Pulmonary artery endothelial cell (primary cell): ENCODE results near the gene TMEM91. TPM values are rescaled to one million over a fixed set of nuclear protein-coding genes. Genes with fewer than 3 reads are reported as not detected.

Experiments
- DNase-seq: peaks from one replicate; pipeline ENCODE4 v3.0.0-alpha.2; 2011; ENCODE audit warnings: low read depth, low spot score
- total RNA-seq: library from RNA; depleted of rRNA; stranded (reverse); fragments of >200 nt; gene quantifications from 2 replicates; pipeline ENCODE4 v1.2.3, GENCODE V29; 2014

The TMEM91 gene
- total RNA-seq, 1 donor from 2014 or later = 8.1 TPM

DNA sequence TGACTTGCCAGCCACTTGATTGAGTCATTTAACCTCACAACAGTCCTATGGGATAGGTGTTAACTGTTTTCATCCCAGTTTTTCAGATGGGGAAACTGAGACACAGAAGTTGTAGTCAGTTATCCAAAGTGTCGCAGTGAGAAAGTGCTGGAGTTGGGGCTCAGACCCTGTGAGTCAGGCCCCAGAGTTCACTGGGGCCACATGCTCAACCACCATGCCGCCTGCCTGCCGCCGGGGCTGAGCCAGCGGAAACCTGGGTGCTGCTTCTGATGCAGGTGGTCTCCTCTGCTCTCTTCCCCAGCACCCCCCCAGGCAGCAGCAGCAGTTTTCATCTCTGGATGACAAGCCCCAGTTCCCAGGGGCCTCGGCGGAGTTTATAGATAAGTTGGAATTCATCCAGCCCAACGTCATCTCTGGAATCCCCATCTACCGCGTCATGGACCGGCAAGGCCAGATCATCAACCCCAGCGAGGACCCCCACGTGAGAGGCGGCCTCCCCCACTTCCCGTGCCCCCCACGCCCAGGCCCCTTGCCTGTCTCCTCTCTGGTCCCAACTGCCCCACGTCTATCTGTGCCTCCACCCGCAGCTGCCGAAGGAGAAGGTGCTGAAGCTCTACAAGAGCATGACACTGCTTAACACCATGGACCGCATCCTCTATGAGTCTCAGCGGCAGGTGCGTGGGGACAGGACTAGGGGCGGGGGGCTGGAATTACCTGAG lies 34.2 kb downstream of the TMEM91 start:
- DNase-seq = no peak

DNA sequence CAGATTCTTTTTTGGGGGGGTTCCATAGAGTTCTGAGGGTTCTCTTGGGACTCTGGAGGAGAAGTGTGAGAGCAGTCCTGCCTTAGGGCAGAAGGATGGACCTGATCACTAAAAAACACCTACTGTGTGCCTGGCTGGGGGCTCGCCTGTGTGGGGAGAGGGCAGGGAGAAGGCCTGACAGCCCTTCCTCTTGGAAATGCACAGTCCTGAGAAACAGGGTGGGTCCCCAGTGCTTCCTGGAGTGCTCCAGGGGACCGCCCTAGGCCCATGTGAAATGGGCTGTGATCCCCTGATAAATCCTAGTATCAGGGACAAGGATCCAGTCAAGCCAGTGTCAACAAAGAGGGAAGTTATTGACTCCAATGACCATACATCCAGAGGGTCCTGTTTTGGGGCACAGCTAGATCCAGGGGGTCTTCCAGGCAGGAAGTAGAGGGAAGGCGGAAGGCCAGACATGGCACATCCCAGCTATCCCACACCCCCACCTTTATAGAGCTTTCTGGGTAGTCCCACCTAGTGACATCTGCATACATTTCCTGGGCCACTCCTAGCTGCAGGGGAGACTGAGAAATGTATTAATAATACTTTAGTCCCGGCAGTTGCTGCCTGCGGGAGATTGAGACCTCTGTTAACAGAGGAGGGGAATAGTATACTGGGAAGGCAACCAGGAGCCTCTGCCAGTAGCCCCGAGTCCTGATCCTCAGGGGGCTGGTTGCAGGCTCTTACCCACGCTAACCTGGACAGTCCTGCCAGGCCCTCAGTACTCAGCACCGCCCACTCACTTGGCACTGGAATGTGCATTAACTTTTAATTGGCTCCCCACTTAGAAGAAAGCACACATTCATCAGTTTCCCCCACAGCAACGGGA lies 35.0 kb downstream of the TMEM91 start:
- DNase-seq = no peak

DNA sequence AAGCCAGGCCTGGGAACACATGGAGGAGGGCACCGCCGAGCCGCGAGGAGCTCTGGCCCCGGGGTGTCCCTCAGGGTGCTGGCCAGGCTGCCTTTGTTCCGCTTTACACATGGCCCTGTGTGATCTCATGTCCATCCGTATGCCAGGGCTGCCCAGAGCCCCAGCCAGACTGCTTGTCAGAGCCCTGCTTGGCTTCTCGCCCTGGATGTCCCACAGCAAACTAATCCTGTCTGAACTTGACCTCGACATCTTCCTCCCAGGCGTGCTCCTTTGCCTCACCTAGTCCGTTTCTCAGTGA lies 35.6 kb downstream of the TMEM91 start:
- no peak for DNase-seq

DNA sequence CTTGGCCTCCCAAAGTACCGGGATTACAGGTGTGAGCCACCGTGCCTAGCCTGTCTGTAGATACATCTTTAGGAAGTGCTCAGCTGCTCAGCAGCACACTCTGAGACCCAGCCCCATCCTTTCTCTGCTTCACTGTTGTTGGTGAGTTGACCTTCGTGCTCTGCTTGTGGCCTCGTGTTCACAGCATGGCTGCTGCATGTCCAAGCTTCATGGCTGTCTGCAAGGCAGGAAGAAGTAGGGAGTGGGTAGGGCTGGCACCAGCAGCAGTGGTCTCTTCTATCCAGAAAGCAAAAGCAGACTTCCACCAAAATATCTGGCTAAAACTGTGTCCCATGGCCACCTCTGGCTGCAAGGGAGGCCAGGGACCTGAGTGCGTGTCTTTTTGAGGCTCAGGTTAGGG lies 36.6 kb downstream of the TMEM91 start:
- DNase-seq = no peak

DNA sequence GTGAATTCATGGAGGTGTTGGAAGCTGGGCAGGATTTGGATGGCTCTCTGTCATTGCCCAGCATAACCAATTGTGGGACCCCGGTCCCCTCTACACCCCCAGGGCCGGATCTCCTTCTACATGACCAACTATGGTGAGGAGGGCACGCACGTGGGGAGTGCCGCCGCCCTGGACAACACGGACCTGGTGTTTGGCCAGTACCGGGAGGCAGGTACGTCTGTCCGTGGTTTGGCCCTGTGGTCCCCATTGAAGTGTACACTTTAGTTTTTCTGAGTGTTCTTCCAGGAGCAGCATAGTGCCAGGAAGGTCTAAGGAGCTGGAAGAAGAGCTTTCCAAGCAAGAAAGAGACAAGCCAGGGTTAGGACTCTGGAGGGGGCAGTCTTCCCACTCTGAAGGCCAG lies 37.6 kb downstream of the TMEM91 start:
- no peak for DNase-seq

DNA sequence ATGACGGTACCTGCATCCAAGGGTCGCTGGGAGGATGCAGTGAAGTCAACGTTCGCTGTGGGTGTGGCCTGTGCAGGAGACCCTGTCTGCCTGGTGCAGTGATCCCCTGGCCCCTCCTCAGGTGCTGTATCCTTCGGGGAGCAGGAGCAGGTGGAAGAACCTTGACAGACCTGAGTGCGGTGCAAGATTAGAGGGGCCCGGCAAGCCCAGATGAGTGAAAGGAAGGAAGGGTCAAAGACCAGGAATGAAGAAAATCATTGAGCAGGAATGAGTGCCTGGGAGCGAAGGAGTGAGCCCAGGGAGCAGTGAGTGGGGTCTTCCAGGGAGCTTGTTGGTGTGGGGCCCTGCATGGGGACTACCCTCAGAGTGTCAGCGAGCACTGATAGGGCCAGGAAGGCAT lies 38.1 kb downstream of the TMEM91 start:
- DNase-seq = no peak

DNA sequence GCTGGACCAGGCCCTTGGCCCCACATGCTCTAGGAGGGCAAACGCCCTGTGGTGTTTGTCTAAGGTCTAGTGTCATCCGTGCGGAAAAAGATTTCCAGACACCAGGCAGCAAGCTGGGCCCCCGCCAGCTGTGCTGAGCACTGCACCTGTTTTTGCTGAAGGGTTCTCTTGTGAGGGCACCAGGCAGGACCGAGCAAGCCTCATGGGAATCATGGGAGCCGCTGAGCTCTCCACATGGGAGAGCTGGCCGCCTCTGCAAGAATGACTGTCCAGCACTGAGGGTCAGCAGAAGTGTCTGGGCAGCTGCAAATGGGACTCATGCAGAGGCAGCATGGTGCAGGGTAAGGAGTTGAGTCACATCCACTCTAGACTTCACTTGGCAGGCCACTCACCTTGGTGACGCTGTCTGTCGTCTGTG lies 38.8 kb downstream of the TMEM91 start:
- DNase-seq = no peak

DNA sequence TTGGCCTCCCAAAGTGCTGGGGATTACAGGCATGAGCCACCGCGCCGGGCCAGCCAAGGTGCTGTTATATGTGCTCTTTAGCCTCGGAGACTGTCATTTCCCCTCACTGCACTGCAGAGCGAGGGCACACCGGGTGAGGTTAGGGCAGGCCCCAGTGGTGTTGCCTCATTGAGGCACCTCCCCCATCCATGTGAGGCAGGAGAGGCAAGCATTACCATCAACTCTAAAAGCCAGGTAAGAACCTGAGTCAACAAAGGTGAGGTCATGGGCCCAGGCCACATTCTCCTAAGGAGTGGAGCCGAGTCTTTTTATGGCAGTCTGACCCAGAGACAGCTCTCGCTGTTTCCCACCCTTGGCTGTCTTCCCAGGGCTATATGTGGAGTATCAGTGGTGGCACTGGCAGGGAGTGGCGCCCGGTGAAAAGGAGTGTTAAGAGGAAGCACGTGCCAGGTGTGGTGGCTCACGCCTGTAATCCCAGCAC lies 39.9 kb downstream of the TMEM91 start:
- no peak for DNase-seq

DNA sequence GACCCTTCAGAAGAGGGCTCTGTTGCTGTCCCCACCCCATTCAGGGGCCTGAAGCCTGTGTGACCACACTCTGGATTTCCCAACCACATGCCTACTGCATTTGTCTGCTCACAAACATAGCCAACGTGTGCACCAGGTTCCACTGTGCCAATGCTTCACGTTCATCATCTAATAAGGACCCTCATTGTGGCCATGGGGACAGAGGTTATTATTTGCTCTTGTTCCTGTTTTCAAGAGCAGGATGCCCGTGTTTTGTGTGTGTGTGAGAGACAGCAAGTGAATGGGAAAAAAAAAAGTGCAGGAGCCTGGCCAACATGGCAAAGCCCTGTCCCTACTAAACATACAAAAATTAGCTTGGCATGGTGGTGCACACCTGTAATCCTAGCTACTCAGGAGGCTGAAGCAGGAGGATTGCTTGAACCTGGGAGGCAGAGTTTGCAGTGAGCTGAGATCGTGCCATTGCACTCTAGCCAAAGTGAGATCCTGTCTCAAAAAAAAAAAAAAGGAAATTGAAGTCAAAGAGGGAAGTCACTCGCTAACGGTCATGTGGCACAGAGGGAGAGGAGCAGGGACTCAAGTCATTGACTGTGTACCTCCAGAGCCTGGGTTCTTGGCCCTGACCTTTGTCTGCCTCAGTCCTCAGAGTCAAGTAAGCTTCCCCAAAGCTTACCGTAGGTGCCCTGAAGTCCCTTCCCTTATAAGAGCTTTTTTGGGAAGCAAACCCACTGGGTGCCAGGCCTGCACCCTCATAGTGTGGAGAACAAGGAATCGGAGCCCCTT lies 44.0 kb downstream of the TMEM91 start:
- no peak for DNase-seq

DNA sequence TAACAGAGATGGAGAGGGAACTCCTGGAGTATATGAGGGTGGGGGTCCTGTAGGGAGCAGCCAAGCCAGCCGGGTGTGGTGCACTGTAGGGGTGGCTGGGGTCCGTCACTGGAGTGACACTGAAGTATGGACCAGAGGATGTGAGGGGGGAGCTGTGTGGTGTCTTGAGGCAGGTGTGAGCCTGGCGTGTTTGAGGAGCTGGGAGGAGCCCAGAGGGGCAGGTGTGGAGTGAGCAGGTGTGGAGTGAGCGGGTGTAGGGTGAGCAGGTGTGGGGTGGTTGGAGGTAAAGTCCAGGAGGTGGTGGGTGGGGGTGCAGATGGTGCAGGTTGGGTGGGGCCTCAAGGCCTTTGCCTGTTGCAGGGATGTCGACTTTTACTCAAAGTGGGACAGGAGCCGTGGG lies 45.0 kb downstream of the TMEM91 start:
- no peak for DNase-seq

DNA sequence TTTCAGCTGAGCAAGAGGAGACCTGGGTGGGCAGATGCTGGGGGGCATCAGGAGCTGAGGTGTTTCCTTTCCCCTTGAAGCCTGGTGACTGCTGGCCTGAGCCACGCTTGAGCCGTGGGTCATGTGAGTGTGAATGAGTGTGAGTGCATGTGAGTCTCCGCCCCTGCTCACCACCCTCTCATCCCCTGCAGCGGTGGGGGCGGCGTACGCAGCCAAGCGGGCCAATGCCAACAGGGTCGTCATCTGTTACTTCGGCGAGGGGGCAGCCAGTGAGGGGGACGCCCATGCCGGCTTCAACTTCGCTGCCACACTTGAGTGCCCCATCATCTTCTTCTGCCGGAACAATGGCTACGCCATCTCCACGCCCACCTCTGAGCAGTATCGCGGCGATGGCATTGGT lies 45.6 kb downstream of the TMEM91 start:
- DNase-seq = no peak

DNA sequence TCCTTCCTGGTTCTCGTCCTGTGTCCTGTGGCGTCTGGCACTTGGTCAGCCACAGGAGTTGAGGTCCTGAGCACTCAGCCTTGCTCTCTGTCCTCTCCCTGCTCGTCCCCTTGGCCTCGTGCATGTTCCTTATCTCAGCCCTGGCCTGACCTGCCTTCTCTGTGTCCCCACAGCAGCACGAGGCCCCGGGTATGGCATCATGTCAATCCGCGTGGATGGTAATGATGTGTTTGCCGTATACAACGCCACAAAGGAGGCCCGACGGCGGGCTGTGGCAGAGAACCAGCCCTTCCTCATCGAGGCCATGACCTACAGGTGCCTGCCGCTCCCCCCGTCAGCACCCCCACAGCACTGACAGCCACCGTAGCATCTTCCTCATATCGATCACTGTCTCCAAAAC lies 46.1 kb downstream of the TMEM91 start:
- no peak for DNase-seq

DNA sequence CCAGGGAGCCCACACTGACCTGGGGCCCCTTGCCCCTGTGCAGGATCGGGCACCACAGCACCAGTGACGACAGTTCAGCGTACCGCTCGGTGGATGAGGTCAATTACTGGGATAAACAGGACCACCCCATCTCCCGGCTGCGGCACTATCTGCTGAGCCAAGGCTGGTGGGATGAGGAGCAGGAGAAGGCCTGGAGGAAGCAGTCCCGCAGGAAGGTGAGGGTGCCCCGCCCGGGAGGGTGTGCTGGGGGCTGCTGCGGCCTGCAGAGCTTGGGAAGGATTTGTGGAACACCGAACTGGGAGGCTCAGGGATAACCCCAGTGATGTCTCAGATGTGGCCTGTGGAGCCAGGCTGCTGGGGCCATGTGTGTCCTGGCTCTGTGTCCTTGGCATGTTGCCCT lies 46.6 kb downstream of the TMEM91 start:
- no peak for DNase-seq

DNA sequence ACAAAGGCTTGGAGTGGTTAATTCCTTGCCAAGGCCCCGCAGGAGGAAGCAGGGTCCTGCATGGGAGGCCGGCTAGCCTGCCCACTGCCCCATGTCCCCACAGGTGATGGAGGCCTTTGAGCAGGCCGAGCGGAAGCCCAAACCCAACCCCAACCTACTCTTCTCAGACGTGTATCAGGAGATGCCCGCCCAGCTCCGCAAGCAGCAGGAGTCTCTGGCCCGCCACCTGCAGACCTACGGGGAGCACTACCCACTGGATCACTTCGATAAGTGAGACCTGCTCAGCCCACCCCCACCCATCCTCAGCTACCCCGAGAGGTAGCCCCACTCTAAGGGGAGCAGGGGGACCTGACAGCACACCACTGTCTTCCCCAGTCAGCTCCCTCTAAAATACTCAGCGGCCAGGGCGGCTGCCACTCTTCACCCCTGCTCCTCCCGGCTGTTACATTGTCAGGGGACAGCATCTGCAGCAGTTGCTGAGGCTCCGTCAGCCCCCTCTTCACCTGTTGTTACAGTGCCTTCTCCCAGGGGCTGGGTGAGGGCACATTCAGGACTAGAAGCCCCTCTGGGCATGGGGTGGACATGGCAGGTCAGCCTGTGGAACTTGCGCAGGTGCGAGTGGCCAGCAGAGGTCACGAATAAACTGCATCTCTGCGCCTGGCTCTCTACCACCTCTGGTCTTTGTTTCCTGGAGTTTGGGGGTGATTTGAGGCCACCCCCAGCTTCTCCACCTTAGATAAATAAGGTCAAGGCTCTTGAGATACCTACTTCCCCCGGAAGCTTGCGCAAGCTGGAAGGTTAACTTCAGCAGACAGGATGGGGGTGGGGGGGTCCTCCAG lies 48.2 kb downstream of the TMEM91 start:
- no peak for DNase-seq

DNA sequence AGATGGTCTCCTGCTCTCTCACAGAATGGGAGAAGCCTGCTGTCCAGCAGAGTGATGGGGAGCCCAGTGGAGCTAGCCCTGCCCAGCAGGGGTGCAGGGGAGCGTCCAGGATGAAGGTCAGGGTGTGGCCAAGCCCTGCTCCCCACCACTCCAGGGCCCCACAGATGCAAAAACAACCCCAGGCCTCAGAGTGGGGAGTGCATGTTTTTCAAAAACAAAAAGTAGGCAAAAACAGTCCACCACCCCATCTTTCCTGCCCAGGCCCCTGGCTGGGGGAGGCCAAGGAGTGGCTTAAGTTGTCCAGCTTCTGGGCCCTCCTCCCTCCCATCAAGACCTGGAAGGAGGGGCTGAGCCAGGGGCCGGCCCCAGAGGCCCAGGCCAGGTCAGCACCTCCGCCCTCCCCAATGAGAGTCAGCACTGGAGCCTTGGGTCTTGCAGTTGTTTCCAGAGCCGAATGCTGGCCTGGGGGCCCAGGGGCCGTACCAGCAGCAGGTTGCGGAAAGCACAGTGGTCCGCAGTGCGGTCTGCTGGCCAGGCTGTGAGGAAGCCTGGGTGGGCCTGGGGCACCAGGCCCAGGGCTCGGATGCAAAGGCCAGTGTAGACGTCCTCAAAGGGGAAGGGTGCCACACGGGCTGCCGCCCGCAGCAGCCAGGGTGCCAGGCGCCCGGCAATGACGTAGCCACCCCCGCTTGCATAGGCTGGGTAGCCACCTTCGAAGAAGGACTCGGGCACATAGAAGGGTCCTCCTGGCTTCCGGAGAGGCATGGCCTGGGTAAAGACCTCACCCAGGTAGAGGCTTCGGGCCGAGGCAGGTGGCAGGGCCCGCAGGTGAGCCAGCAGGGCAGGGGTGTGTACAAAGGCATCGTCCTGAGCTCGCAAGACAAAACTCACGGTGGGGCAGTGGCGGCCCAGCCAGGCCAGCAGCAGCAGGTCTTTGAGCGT lies 49.1 kb downstream of the TMEM91 start:
- DNase-seq = no peak

DNA sequence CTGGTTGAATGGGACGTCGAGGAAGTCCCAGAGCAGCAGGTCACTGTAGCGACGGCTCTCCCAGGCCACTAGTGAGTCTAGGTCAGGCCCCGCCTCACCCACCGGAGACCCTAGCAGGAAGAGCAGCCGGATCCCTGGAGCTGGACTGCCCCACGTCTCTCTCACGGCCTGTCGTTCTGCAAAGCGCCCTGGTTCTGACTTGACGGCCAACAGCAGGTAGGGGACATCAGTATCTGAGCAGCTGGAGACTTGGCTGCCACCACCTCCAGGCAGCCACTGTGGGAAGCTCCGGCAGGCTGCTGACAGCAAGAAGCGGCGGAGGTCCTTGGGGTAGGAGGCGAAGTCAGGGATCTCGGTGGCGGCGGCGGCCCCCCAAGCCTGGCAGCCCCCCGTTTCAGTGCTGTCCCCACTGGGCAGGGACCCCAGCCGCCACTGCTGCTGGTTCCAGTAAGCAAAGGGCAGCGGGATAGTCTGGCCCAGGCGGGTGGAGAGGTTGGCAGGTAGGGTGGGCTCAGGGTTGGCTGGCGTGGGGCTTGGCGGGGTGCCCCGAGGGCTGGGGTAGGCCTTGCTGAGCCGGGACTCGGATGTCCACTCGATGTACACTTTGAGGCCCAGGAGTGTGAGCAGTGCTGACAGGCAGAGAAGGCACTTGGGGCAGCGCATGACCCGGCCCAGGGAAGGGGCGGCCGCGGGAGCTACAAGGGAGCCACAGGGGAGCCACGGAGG lies 49.9 kb downstream of the TMEM91 start:
- no peak for DNase-seq

DNA sequence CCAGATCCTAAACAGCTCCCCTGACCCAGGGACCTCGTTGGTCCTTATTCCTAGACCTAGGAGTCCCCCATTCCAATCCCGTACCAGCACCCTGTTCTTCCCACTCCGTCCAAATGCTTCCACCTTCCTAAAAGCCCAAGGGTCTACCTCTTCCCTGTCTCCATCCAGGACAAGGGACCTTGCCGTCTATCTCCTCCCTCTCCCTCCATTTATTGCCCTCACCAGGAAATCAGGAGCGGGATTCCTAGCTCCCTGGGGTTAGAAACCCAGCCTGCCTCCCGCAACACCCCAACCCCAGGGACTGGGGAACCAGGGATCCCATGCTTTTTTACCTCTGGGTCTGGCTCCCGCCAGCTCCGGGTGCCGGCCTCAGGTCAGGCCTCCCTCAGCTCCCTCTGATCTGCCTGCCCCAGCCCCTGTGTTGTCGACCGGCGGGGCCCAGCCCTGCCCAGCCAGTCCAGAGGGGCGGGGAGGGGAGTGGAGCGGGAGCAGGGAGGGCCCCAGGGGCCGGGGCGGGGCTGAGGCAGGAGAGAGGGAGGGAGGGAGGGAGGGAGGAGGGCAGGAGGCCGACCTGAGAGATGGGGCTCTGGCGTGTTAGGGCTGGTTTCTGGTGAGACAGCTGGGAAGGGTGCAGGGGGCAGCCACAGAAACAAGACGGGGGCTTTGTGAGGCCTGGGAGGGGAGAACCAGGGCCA lies 50.8 kb downstream of the TMEM91 start, which contains the start of gene B3GNT8:
Gene B3GNT8, minus strand, starts transcription at position 423 of the 695 bp plus-strand sequence. CDS start 596 bp downstream, outside the sequence.
- peak; percentile 22 for DNase-seq

DNA sequence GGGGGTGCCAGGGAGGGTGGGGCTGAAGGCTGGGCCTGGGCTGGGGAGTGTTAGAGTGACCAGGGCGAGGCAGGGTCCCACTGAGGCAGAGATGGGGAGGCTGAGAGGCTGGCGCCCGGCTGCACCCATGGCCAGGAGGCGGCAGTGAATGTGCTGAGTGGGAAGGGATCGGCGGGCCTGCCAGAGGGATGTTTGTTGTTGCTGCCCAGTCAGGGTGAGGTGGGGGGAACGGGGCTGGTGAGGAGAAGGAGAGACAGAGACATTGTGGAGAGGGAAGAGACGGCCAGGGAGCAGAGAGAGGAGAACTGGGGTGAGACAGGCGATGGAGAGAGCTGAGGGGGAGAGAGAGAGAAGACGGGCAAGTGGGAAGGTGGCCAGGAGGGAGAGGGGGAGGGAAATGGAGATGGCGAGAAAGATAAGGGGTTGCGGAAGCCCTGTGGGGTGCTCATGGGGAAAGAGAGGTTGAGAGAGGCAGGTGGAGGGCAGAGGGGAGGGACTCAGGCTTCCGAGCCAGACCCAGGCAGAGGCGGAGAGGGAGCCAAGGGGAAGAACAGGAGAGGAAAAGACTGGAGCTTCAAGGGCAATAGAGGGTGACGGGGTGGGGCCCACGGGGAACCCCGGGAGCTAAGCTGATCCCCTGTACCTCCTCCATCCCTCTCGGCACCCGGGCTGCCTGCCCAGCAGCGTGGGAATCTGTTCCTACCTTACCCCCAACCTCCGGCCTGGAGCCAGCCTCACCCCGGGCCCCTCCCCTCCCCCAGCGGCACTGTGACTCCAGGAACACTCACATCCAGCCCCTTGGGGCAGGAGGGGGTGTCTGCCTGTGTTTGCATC lies 51.5 kb downstream of the TMEM91 start:
- no peak for DNase-seq
